K562 (cell line): ENCODE measurements around the gene RTBDN. TPM values are rescaled to one million over a fixed set of nuclear protein-coding genes. Genes with fewer than 3 reads are reported as not detected.

Experiments
- ARID2 ChIP-seq: fragments of 450-650 bp; IDR thresholded peaks from 2 replicates; pipeline ENCODE4 v1.6.1; 2017; ENCODE audit warnings: antibody characterized with exemption, mild to moderate bottlenecking
- CCAR2 ChIP-seq: fragments of 200-400 bp; formaldehyde crosslinking; IDR thresholded peaks from 2 replicates; pipeline ENCODE4 v1.6.1; 2017; ENCODE audit warnings: mild to moderate bottlenecking, low read depth, low read length
- DMBX1 ChIP-seq: fragments of 250-450 bp; sonication (Bioruptor Pico); IDR thresholded peaks from 2 replicates; pipeline ENCODE4 v1.8.0; 2022; ENCODE audit warnings: inconsistent platforms, mild to moderate bottlenecking, moderate library complexity, borderline replicate concordance
- MCM3 ChIP-seq: fragments of 450-650 bp; IDR thresholded peaks from 2 replicates; pipeline ENCODE4 v1.6.1; 2016
- MEIS2 ChIP-seq: fragments of 450-650 bp; IDR thresholded peaks from 2 replicates; pipeline ENCODE4 v1.6.1; 2014; ENCODE audit warnings: mild to moderate bottlenecking; ENCODE audit not compliant: partially characterized antibody
- RBM22 ChIP-seq: fragments of 200-400 bp; formaldehyde crosslinking; IDR thresholded peaks from 2 replicates; pipeline ENCODE4 v1.6.1; 2018; ENCODE audit warnings: low read length, low read depth; ENCODE audit not compliant: poor library complexity, severe bottlenecking
- RBM34 ChIP-seq: fragments of 200-400 bp; formaldehyde crosslinking; IDR thresholded peaks from 2 replicates; pipeline ENCODE4 v1.6.1; 2018; ENCODE audit warnings: low read length, borderline replicate concordance; ENCODE audit not compliant: insufficient read depth
- SIRT6 ChIP-seq: IDR thresholded peaks from one replicate; pipeline ENCODE4 v1.6.1; 2012; ENCODE audit warnings: low read depth, mild to moderate bottlenecking, control low read depth, inconsistent platforms, low read length, moderate library complexity
- SMARCA5 ChIP-seq: fragments of 450-650 bp; IDR thresholded peaks from 2 replicates; pipeline ENCODE4 v1.6.1; 2016
- SMARCC2 ChIP-seq: fragments of 450-650 bp; IDR thresholded peaks from 2 replicates; pipeline ENCODE4 v1.6.1; 2017; ENCODE audit warnings: antibody characterized with exemption, moderate library complexity, mild to moderate bottlenecking, low read depth
- polyA plus RNA-seq, 8 experiments: library from polyadenylated mRNA; depleted of rRNA in 4 of 8; stranded (reverse) in 5 of 8; unstranded in 3 of 8; fragments of >200 nt; fragmentation: Nextera tagmentation in 2 of 8; fragmentation: Illumina TruSeq in 1 of 8; extraction: Ambion mirVana in 2 of 8; extraction: Trizol in 1 of 8; gene quantifications; 2 replicates each; pipeline versions ENCODE4 v1.2.1 to v1.2.3, GENCODE V29; 2011 to 2014; ENCODE audit warnings: inconsistent platforms in 1 of 8, missing spikeins in 1 of 8
- total RNA-seq, 7 experiments: library from RNA; depleted of rRNA in 6 of 7; stranded (reverse); fragments of >200 nt in 6 of 7; fragmentation: Illumina TruSeq in 2 of 7; extraction: Trizol in 2 of 7; gene quantifications; 2 replicates each; pipeline versions ENCODE4 v1.2.1 to v1.2.3, GENCODE V29; 2011 to 2021; ENCODE audit warnings: low replicate concordance in 1 of 7
- TF ChIP-seq, protein P1 (sequence below), 2 experiments: fragments of 250-450 bp in 1 of 2; fragments of 450-650 bp in 1 of 2; sonication (Bioruptor Pico) in 1 of 2; IDR thresholded peaks; 2 replicates each; pipeline versions ENCODE4 v1.6.1 to v1.8.0; 2016 to 2021; ENCODE audit warnings: mild to moderate bottlenecking in 2 of 2, moderate library complexity in 2 of 2, missing compliant biosample characterization in 1 of 2, missing genetic modification characterization in 1 of 2

The RTBDN gene
- total and polyA plus RNA-seq, 9 of the 15 experiments (the other 6 are each of a cell fraction or from before 2014, with no cell fraction given) = 0.20 to 2.3 (median 0.72) TPM; not detected in 1

DNA sequence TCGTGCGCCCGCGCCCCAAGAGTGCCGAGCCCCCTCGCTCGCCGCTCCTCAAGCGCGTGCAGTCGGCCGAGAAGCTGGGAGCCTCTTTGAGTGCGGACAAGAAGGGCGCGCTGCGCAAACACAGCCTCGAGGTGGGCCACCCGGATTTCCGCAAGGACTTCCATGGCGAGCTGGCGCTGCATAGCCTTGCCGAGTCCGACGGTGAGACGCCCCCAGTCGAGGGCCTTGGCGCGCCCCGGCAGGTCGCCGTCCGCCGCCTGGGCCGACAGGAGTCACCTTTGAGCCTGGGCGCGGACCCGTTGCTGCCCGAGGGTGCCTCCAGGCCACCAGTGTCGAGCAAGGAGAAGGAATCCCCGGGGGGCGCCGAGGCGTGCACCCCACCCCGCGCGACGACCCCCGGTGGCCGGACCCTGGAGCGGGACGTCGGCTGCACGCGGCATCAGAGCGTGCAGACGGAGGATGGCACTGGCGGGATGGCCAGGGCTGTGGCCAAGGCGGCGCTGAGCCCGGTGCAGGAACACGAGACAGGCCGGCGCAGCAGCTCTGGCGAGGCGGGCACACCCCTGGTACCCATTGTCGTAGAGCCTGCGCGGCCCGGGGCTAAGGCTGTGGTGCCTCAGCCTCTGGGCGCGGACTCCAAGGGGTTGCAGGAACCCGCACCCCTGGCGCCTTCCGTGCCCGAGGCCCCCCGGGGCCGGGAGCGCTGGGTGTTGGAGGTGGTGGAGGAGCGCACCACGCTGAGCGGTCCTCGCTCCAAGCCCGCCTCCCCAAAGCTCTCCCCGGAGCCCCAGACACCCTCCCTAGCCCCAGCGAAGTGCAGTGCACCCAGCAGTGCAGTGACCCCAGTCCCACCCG is 39.7 kb upstream of the RTBDN start (continued):
- no peak for TF ChIP-seq RBM34
- no peak for TF ChIP-seq SMARCC2
- TF ChIP-seq MEIS2 = no peak
- TF ChIP-seq SIRT6 = no peak
- no peak for TF ChIP-seq SMARCA5
- TF ChIP-seq, protein P1, sequence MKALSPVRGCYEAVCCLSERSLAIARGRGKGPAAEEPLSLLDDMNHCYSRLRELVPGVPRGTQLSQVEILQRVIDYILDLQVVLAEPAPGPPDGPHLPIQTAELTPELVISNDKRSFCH (CRISPR knock-in tag; IDR thresholded peaks at IDR 0.05) = no peak
- TF ChIP-seq, protein P1 (tag; IDR thresholded peaks at IDR 0.05) = no peak
- peak; percentile 58 for TF ChIP-seq RBM22
- no peak for TF ChIP-seq MCM3
- no peak for TF ChIP-seq DMBX1 (CRISPR knock-in tag)
- TF ChIP-seq CCAR2 = no peak
- no peak for TF ChIP-seq ARID2
